Fibroblast of lung (primary cell): Measurements from ENCODE around the gene COMTD1. TPM values are rescaled to one million over a fixed set of nuclear protein-coding genes. Genes with fewer than 3 reads are reported as not detected.

ENCODE experiments used
- DNase-seq, 2 donors: peaks; one replicate each; pipeline versions ENCODE4 v3.0.0 to v3.0.0-alpha.2; 2010; ENCODE audit warnings: low read depth in 2 of 2
- H2AFZ ChIP-seq: 2 replicates; pipeline ENCODE4 v1.5.1; 2012; ENCODE audit warnings: low read length, control low read depth, inconsistent platforms
- H3K27ac ChIP-seq: 2 replicates; pipeline ENCODE4 v1.5.1; 2011; ENCODE audit warnings: low read length, control low read depth; ENCODE audit not compliant: insufficient read depth
- H3K27me3 ChIP-seq: 2 replicates; pipeline ENCODE4 v1.5.1; 2011; ENCODE audit warnings: mild to moderate bottlenecking, low read length; ENCODE audit not compliant: control insufficient read depth, insufficient read depth
- H3K36me3 ChIP-seq: 2 replicates; pipeline ENCODE4 v1.5.1; 2011; ENCODE audit warnings: low read length; ENCODE audit not compliant: control insufficient read depth, insufficient read depth
- H3K4me1 ChIP-seq: 2 replicates; pipeline ENCODE4 v1.5.1; 2011; ENCODE audit warnings: low read length; ENCODE audit not compliant: control insufficient read depth, insufficient read depth; ENCODE audit errors: extremely low read depth
- H3K4me2 ChIP-seq: 2 replicates; pipeline ENCODE4 v1.5.1; 2011; ENCODE audit warnings: low read length, control low read depth; ENCODE audit not compliant: insufficient read depth; ENCODE audit errors: extremely low read depth
- H3K4me3 ChIP-seq, 4 experiments: fragments of 200-600 bp in 1 of 4; sonication (generic) in 1 of 4; replicated peaks in 1 of 4; 2 replicates each; pipeline ENCODE4 v1.5.1; 2011 to 2016; ENCODE audit warnings: low read length in 4 of 4, low read depth in 3 of 4, mild to moderate bottlenecking in 3 of 4, control low read depth in 2 of 4, inconsistent platforms in 1 of 4, mixed read lengths in 1 of 4; ENCODE audit not compliant: insufficient read depth in 1 of 4; ENCODE audit errors: control extremely low read depth in 1 of 4
- H3K79me2 ChIP-seq: 2 replicates; pipeline ENCODE4 v1.5.1; 2012; ENCODE audit warnings: mild to moderate bottlenecking, low read length, inconsistent platforms; ENCODE audit not compliant: control insufficient read depth, insufficient read depth
- H3K9ac ChIP-seq: 2 replicates; pipeline ENCODE4 v1.5.1; 2011; ENCODE audit warnings: mild to moderate bottlenecking, low read length, control low read depth; ENCODE audit not compliant: insufficient read depth
- H3K9me3 ChIP-seq: 2 replicates; pipeline ENCODE4 v1.5.1; 2012; ENCODE audit warnings: low read depth, low read length; ENCODE audit not compliant: control insufficient read depth, insufficient read depth
- H4K20me1 ChIP-seq: 2 replicates; pipeline ENCODE4 v1.5.1; 2011; ENCODE audit warnings: low read length; ENCODE audit not compliant: control insufficient read depth, insufficient read depth; ENCODE audit errors: extremely low read depth
- CTCF ChIP-seq, 2 donors: IDR thresholded peaks in 1 of 2; conservative IDR thresholded peaks in 1 of 2; 1 replicate in 1 of 2; 2 replicates in 1 of 2; pipeline ENCODE4 v1.5.1; 2011 to 2012; ENCODE audit warnings: low read length in 2 of 2, control low read depth in 1 of 2, inconsistent platforms in 1 of 2, low read depth in 1 of 2, mild to moderate bottlenecking in 1 of 2
- EZH2 ChIP-seq: IDR thresholded peaks from 2 replicates; pipeline ENCODE4 v1.5.1; 2012; ENCODE audit warnings: low read length, control low read depth, mild to moderate bottlenecking; ENCODE audit errors: missing control alignments
- polyA plus RNA-seq, 2 donors: library from polyadenylated mRNA; depleted of rRNA in 1 of 2; stranded (reverse) in 1 of 2; unstranded in 1 of 2; fragments of >200 nt; gene quantifications; 2 replicates each; pipeline ENCODE4 v1.2.1, GENCODE V29; 2011 to 2012; ENCODE audit warnings: missing spikeins in 1 of 2
- total RNA-seq: library from RNA; depleted of rRNA; stranded (reverse); fragments of >200 nt; gene quantifications from 2 replicates; pipeline ENCODE4 v1.2.1, GENCODE V29; 2014

COMTD1 gene
- total and polyA plus RNA-seq, 2 donors (not counting 1 experiment from before 2014, with no cell fraction given), result 2.0 to 8.3 TPM

DNA sequence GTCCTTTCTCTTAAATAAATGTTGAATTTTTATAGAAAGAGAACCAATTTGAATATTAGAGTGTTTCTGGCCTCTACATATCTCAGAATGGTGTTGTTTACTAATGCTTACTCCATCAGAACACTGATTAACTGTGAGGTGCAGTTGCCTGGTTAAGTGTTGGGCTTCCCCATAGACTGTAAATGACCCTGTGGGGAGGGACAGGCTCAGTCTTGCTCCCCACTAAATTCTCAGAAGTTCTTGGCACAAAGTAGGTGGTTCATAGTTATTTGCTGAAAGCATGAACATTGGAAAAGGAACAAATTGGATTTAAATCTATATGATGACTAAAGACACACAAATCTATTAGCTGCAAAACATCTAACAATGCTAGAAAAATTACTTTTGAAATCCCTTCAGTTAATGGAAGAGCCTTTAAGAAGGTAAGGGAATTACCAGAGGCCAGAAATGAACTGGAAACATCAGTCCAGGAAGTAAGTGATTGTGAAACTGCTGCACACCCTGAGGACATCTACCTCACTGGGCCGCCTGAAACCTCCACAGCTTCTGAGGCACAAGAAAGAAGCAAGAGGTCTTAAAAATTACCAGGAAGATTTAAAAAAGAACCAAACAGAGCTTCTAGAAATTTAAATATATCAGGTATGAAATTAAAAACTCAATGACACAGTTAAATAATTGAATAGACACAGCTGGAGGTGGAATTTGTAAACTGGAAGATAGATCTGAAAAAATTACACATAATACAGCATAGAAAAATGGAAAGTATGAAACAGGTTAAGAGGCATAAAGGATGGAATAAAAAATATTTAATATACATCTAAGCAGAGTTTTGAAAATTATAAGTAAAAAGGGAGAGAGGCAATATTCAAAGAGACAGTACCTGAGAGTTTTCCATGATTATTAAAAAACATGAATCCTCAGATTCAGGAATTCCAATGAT lies 17.8 kb upstream of the COMTD1 start:
- Histone ChIP-seq H3K4me2 (no peak overlapping the region), H3K36me3 (no peaks in the 10 kb centered on the region), H3K9me3 (no peaks in the 10 kb centered on the region), H4K20me1 (no peaks in the 10 kb centered on the region), H3K9ac (no peak overlapping the region), H3K27ac (no peak overlapping the region), H3K4me3 (no peak overlapping the region), H3K27me3 (peaks cover under 1% of the 10 kb centered on the region), H3K79me2 (no peaks in the 10 kb centered on the region), H3K4me1 (no peaks in the 10 kb centered on the region), H2AFZ (no peak overlapping the region)
- no peak for DNase-seq
- no peak for TF ChIP-seq EZH2
- no peak for TF ChIP-seq CTCF (conservative IDR thresholded peaks at IDR 0.05 in 1 of 2, IDR thresholded peaks at IDR 0.05 in 1 of 2; ENCODE audit: low read depth in 1 of 2, low read length in 2 of 2)

DNA sequence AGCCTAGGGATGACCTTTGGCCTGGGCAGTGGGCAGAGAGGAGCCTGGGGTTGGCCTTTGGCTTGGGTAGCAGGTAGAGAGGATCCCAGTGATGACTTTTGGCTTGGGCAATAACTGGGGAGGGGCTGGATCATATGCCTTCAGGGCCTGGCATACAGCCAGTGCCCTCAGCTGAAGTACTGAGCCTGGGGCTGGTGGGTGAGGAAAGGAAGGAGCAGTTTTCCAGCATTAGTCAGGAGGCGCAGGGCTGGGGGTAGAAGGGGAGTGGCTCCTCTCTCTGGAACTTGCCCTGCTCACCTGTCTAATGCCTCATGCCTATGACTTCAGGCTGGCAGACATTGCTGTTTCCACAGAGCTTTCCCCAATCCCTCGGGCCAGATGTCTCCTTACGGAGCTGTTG lies 15.2 kb upstream of the COMTD1 start:
- no peaks in the 10 kb centered on the region for H3K9me3 ChIP-seq
- TF ChIP-seq CTCF (conservative IDR thresholded peaks at IDR 0.05 in 1 of 2, IDR thresholded peaks at IDR 0.05 in 1 of 2; ENCODE audit: low read depth in 1 of 2, low read length in 2 of 2) (no peak), EZH2 (no peak)
- H3K79me2 ChIP-seq, result no peaks in the 10 kb centered on the region
- no peak overlapping the region for H3K27ac ChIP-seq
- no peak overlapping the region for H3K4me2 ChIP-seq
- H2AFZ ChIP-seq, result no peak overlapping the region
- H3K4me1 ChIP-seq, result no peaks in the 10 kb centered on the region
- no peaks in the 10 kb centered on the region for H4K20me1 ChIP-seq
- DNase-seq, result no peak
- no peaks in the 10 kb centered on the region for H3K36me3 ChIP-seq
- H3K9ac ChIP-seq, result no peak overlapping the region
- no peak overlapping the region for H3K4me3 ChIP-seq
- peaks cover 5% of the 10 kb centered on the region for H3K27me3 ChIP-seq

DNA sequence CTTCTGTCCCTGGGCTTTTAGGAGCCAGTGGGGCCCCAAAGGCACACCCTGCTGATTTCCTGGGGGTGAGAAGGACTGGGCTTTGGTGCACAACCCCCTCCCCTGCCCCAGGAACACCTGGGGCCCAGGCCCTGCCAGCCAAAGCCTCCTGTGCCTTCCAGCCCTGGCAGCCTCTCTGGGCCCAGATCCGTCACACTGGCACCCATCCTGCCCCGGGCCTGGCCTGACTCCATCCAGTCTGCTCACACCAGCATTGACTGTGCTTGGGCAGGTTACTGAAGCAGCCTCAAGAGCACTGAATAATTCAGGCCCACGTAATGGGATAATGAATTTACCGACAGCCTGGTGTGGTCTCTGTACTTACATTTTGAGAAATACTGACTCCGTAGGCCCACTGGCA lies 12.0 kb upstream of the COMTD1 start:
- DNase-seq, result no peak
- no peaks in the 10 kb centered on the region for H3K79me2 ChIP-seq
- no peaks in the 10 kb centered on the region for H4K20me1 ChIP-seq
- no peak for TF ChIP-seq CTCF (conservative IDR thresholded peaks at IDR 0.05 in 1 of 2, IDR thresholded peaks at IDR 0.05 in 1 of 2; ENCODE audit: low read depth in 1 of 2, low read length in 2 of 2)
- TF ChIP-seq EZH2, result no peak
- H3K9ac ChIP-seq, result no peak overlapping the region
- H2AFZ ChIP-seq, result no peak overlapping the region
- H3K27me3 ChIP-seq, result peaks cover 7% of the 10 kb centered on the region
- H3K4me3 ChIP-seq, result no peak overlapping the region
- H3K4me2 ChIP-seq, result no peak overlapping the region
- H3K27ac ChIP-seq, result no peak overlapping the region
- no peaks in the 10 kb centered on the region for H3K36me3 ChIP-seq
- no peaks in the 10 kb centered on the region for H3K9me3 ChIP-seq
- no peaks in the 10 kb centered on the region for H3K4me1 ChIP-seq
